Measurements from ENCODE around the gene TUBA1C.
"Not testable (repeated sequence)": the region's sequence is repeated elsewhere in the genome, so short reads cannot be mapped to it uniquely, and the experiment has no call there.

TUBA1C gene

GRCh38 chr12:49264873-49265792 is at the start of gene TUBA1C:
TUBA1C (plus strand) TSS chr12:49265082; CDS start chr12:49265182, 100 bp downstream.
- peak; percentile 12 for DNase-seq

GRCh38 chr12:49219417-49220026 is 45.4 kb upstream of the TUBA1C start:
- DNase-seq, result no peak

- DNase-seq, result no peak
These were observed 43.9 kb upstream of the TUBA1C start for GRCh38 chr12:49220972-49221371.

- no peak for DNase-seq
These were observed 41.8 kb upstream of the TUBA1C start for GRCh38 chr12:49223122-49223521.

- peak; percentile 11 for DNase-seq
These were observed 41.1 kb upstream of the TUBA1C start for GRCh38 chr12:49223590-49224369.

GRCh38 chr12:49225576-49226166 is 39.2 kb upstream of the TUBA1C start:
- no peak for DNase-seq

- DNase-seq, result peak; percentile 2
These were observed 37.2 kb upstream of the TUBA1C start for GRCh38 chr12:49227713-49228112.

- no peak for DNase-seq
These were observed 36.2 kb upstream of the TUBA1C start for GRCh38 chr12:49228653-49229052.

- no peak for DNase-seq
These were observed 34.6 kb upstream of the TUBA1C start for GRCh38 chr12:49230176-49230804.

GRCh38 chr12:49230805-49231194 is 34.1 kb upstream of the TUBA1C start:
- no peak for DNase-seq

- DNase-seq, result peak; percentile 82
These were observed 32.8 kb upstream of the TUBA1C start for GRCh38 chr12:49231878-49232655.

GRCh38 chr12:49232940-49233841 is 31.7 kb upstream of the TUBA1C start:
- peak; percentile 53 for DNase-seq

GRCh38 chr12:49233842-49234526 is 30.9 kb upstream of the TUBA1C start:
- no peak for DNase-seq

- no peak for DNase-seq
These were observed 28.5 kb upstream of the TUBA1C start for GRCh38 chr12:49236423-49236822.

- DNase-seq, result no peak
These were observed 21.3 kb upstream of the TUBA1C start for GRCh38 chr12:49243631-49244030.

GRCh38 chr12:49244176-49244575 is 20.7 kb upstream of the TUBA1C start:
- DNase-seq, result no peak

GRCh38 chr12:49251357-49251756 is 13.5 kb upstream of the TUBA1C start:
- DNase-seq, result no peak

- DNase-seq, result no peak
These were observed 11.8 kb upstream of the TUBA1C start for GRCh38 chr12:49253033-49253623.

GRCh38 chr12:49255456-49255855 is 9.4 kb upstream of the TUBA1C start:
- not testable (repeated sequence) for DNase-seq
